Fibroblast of lung (primary cell): ENCODE measurements around the gene CLCNKB.

Experiments
- EZH2 ChIP-seq: IDR thresholded peaks from 2 replicates; pipeline ENCODE4 v1.5.1; 2012; ENCODE audit warnings: low read length, control low read depth, mild to moderate bottlenecking; ENCODE audit errors: missing control alignments
- TF ChIP-seq, protein P1 (sequence below), 2 donors: IDR thresholded peaks in 1 of 2; conservative IDR thresholded peaks in 1 of 2; 1 replicate in 1 of 2; 2 replicates in 1 of 2; pipeline ENCODE4 v1.5.1; 2011 to 2012; ENCODE audit warnings: low read length in 2 of 2, control low read depth in 1 of 2, inconsistent platforms in 1 of 2, low read depth in 1 of 2, mild to moderate bottlenecking in 1 of 2

DNA sequence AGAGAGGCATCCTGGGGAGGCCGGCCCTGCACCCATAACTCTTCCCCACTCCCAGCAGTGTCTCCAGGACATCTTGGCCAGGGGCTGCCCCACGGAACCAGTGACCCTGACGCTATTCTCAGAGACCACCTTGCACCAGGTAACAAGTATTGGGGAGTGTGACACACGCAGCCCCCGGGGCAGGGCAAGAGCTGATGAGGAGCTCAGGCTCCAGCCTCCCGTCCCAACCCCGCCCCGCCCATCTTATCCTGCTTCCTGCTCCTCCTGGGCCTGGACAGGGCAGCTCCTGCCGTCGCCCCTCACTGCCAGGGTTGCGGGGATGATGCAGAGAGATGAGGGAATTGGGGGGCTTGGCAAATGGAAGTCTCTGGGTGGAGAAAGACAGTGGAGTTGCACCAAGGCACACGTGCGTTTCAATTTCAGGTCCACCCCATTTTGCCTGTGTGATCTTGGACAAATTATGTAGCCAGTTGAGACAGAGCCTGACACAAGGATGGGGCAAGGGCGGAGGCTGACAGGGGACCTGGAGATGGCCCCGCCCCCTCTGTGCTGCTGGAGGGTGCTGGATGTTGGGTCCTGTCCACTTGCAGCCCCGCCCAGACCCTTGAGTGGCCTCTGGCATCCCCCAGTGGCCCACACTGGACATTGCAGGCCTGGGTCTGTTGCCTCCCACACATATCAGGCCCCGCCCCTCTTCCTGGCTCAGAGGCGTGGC is 11.0 kb upstream of the CLCNKB start:
- TF ChIP-seq, protein P1, sequence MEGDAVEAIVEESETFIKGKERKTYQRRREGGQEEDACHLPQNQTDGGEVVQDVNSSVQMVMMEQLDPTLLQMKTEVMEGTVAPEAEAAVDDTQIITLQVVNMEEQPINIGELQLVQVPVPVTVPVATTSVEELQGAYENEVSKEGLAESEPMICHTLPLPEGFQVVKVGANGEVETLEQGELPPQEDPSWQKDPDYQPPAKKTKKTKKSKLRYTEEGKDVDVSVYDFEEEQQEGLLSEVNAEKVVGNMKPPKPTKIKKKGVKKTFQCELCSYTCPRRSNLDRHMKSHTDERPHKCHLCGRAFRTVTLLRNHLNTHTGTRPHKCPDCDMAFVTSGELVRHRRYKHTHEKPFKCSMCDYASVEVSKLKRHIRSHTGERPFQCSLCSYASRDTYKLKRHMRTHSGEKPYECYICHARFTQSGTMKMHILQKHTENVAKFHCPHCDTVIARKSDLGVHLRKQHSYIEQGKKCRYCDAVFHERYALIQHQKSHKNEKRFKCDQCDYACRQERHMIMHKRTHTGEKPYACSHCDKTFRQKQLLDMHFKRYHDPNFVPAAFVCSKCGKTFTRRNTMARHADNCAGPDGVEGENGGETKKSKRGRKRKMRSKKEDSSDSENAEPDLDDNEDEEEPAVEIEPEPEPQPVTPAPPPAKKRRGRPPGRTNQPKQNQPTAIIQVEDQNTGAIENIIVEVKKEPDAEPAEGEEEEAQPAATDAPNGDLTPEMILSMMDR (conservative IDR thresholded peaks at IDR 0.05 in 1 of 2, IDR thresholded peaks at IDR 0.05 in 1 of 2; ENCODE audit: low read depth in 1 of 2, low read length in 2 of 2): peak; percentile 93 to 98
- TF ChIP-seq EZH2: no peak
